ENCODE measurements around the gene S100PBP. TPM values are rescaled to one million over a fixed set of nuclear protein-coding genes. Genes with fewer than 3 reads are reported as not detected.

Gene S100PBP
- polyA plus RNA-seq, 1 experiment = 43.7 TPM

- TF ChIP-seq, protein P1, sequence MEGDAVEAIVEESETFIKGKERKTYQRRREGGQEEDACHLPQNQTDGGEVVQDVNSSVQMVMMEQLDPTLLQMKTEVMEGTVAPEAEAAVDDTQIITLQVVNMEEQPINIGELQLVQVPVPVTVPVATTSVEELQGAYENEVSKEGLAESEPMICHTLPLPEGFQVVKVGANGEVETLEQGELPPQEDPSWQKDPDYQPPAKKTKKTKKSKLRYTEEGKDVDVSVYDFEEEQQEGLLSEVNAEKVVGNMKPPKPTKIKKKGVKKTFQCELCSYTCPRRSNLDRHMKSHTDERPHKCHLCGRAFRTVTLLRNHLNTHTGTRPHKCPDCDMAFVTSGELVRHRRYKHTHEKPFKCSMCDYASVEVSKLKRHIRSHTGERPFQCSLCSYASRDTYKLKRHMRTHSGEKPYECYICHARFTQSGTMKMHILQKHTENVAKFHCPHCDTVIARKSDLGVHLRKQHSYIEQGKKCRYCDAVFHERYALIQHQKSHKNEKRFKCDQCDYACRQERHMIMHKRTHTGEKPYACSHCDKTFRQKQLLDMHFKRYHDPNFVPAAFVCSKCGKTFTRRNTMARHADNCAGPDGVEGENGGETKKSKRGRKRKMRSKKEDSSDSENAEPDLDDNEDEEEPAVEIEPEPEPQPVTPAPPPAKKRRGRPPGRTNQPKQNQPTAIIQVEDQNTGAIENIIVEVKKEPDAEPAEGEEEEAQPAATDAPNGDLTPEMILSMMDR (IDR thresholded peaks at IDR 0.05; ENCODE audit: low read depth, low read length) = no peak
- Histone ChIP-seq H3K9me3 (ENCODE audit: control insufficient read depth, insufficient read depth, low read length) (no peaks in the 10 kb centered on the region), H3K4me3 (ENCODE audit: low read depth, low read length) (no peak overlapping the region), H3K27me3 (ENCODE audit: control insufficient read depth, insufficient read depth, low read length) (no peaks in the 10 kb centered on the region), H3K27ac (ENCODE audit: low read depth, low read length) (no peak overlapping the region)
- POLR2A ChIA-PET = no interaction called here
- no peak for DNase-seq (ENCODE audit: low read depth, low spot score)
- CTCF ChIA-PET = no interaction called here
Measured at GRCh38 chr1:32825181-32825580, 7.7 kb downstream of the S100PBP start.

DNA sequence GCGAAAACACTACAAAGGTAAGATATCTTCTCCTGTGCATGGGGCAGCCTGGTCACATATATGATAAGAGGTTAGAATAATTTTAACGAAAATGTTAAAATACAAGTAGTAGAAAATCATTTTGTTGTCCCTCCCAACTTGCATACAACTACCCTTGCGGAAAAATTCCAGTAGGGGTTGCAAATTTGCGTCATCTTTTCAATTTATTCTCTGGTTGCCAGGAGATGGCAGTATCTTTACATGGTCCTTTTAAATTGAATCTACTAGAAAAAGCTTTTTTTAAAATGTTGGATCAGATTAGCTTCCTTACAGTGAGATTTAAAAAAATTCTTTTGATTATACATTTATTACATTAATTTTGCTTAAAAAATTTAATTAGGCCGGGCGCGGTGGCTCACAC is 10.9 kb downstream of the S100PBP start:
- CTCF ChIA-PET = interaction anchor here (0.6 to 1.5 kb wide), 4 partner anchors 43 to 257 kb away, joined by 3 to 6 read pairs (median 4); no protein-coding TSS in a partner anchor
- Histone ChIP-seq H3K27ac (ENCODE audit: low read depth, low read length) (no peak overlapping the region), H3K9me3 (ENCODE audit: control insufficient read depth, insufficient read depth, low read length) (no peaks in the 10 kb centered on the region), H3K27me3 (ENCODE audit: control insufficient read depth, insufficient read depth, low read length) (no peaks in the 10 kb centered on the region), H3K4me3 (ENCODE audit: low read depth, low read length) (no peak overlapping the region)
- POLR2A ChIA-PET = no interaction called here
- TF ChIP-seq, protein P1 (IDR thresholded peaks at IDR 0.05; ENCODE audit: low read depth, low read length) = peak; percentile 21; the same call in 1 of the 2 replicates
- no peak for DNase-seq (ENCODE audit: low read depth, low spot score)

DNA sequence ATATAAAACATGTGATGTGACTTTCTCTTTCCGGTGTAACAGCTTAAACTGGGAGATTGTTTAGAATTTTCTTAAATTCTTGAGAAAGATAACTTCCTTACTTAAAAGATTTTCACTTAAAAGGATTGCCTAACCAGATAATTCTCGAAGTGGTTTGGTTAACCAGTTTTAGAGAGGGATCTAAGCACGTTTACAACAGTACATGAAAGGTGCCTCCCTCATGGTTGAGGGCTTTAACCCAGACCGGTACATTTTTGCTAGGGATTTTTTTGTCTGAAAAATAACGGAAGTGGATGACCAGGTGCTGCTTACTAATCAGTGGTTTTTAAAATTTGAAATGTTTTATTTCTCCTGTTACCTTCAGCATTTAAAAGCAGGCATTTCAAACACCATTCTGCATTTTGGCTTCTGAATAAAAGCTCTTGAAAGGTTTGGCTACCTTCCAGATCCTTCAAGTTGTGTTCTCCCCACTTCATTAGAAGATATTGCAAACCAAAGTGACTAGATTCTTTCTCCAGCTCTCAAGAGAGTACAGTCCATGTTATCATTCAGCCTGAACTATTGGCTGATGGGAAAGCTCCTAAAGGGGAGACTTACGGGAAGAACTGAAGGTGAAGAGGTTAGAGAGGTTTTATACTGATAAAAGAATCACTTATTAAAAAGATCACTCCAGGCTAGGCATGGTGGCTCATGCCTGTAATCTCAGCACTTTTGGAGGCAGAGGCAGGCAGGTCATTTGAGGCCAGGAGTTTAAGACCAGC is 12.8 kb downstream of the S100PBP start:
- Histone ChIP-seq H3K27me3 (ENCODE audit: control insufficient read depth, insufficient read depth, low read length) (no peaks in the 10 kb centered on the region), H3K9me3 (ENCODE audit: control insufficient read depth, insufficient read depth, low read length) (no peaks in the 10 kb centered on the region), H3K4me3 (ENCODE audit: low read depth, low read length) (no peak overlapping the region), H3K27ac (ENCODE audit: low read depth, low read length) (no peak overlapping the region)
- TF ChIP-seq, protein P1 (IDR thresholded peaks at IDR 0.05; ENCODE audit: low read depth, low read length) = no peak
- ChIA-PET CTCF (no interaction called here), POLR2A (no interaction called here)
- no peak for DNase-seq (ENCODE audit: low read depth, low spot score)

GRCh38 chr1:32831878-32832277 is 14.4 kb downstream of the S100PBP start:
- TF ChIP-seq, protein P1 (IDR thresholded peaks at IDR 0.05; ENCODE audit: low read depth, low read length) = no peak
- no peaks in the 10 kb centered on the region for H3K9me3 ChIP-seq (ENCODE audit: control insufficient read depth, insufficient read depth, low read length)
- H3K4me3 ChIP-seq (ENCODE audit: low read depth, low read length) = no peak overlapping the region
- no peak for DNase-seq (ENCODE audit: low read depth, low spot score)
- ChIA-PET CTCF (interaction anchor here (1.0 kb wide), 1 partner anchor 59 kb away, joined by 3 read pairs; no protein-coding TSS in a partner anchor), POLR2A (no interaction called here)
- no peaks in the 10 kb centered on the region for H3K27me3 ChIP-seq (ENCODE audit: control insufficient read depth, insufficient read depth, low read length)
- no peak overlapping the region for H3K27ac ChIP-seq (ENCODE audit: low read depth, low read length)

- ChIA-PET POLR2A (no interaction called here), CTCF (no interaction called here)
- no peak overlapping the region for H3K4me3 ChIP-seq (ENCODE audit: low read depth, low read length)
- TF ChIP-seq, protein P1 (IDR thresholded peaks at IDR 0.05; ENCODE audit: low read depth, low read length) = no peak
- DNase-seq (ENCODE audit: low read depth, low spot score) = no peak
- H3K27me3 ChIP-seq (ENCODE audit: control insufficient read depth, insufficient read depth, low read length) = no peaks in the 10 kb centered on the region
- peaks cover 6% of the 10 kb centered on the region for H3K9me3 ChIP-seq (ENCODE audit: control insufficient read depth, insufficient read depth, low read length)
- H3K27ac ChIP-seq (ENCODE audit: low read depth, low read length) = no peak overlapping the region
Measured at GRCh38 chr1:32848354-32849063, 31.1 kb downstream of the S100PBP start.

All from AG04450 (cell line).